ENCODE measurements around the gene DGKE. TPM values are rescaled to one million over a fixed set of nuclear protein-coding genes. Genes with fewer than 3 reads are reported as not detected.

DGKE gene
- total RNA-seq, 2 donors from 2014 or later = 21.3 to 39.4 TPM

DNA sequence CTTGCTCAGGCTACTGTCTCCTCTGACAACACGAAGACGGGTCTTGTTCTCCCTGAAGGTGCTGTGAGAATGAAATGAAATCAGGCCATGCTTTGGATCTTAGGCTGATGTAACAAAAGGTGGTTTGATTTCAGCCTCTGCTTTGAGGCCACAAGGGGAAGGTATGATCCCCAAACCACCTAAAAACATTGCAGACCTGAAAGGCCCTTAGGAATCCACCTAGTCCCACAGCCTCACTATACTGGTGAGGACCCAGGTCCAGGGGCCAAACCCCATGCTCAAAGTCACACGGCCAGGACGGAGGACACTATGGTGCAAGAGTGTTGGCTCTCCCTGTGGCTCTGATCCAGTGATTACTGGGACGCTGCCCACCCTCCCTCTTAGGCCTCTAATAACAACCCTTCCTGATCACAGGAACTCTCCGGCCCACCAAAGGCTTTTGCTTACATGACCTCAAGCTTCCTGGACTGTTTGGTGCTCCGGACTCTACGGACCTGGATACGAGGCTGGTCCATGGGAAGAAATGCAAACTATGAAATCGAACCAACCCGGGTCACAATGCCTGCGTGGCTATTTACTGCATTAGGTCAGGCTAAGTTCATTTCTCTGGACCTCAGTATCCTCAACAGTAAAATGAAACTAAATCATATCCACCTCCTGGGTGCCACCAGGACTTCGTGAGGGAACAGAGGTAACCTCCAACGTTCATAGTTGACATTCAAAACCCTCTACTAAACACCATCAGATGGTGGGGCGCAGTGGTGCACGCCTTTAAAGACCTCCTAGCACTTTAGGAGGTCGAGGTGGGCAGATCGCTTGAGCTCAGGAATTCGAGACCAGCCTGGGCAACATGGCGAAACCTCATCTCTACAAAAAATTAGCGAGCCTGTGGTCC is 78.4 kb downstream of the DGKE start:
- DNase-seq (ENCODE audit: low spot score) (no peak), ATAC-seq (no peak)
- peaks cover 61 to 64% of the 10 kb centered on the region in 2 donors for H3K4me1 Mint-ChIP-seq (ENCODE audit: low read depth in 2 of 2)
- peak overlapping the region; percentile 95 for H3K4me3 Mint-ChIP-seq
- no peaks in the 10 kb centered on the region for H3K9me3 Mint-ChIP-seq
- peaks cover 23% of the 10 kb centered on the region for H3K36me3 Mint-ChIP-seq
- H3K27me3 Mint-ChIP-seq = no peaks in the 10 kb centered on the region
- peak overlapping the region; percentile 87 to 96 for H3K27ac Mint-ChIP-seq

GRCh38 chr17:56913000-56913311 is 79.0 kb downstream of the DGKE start:
- no peaks in the 10 kb centered on the region for H3K27me3 Mint-ChIP-seq
- DNase-seq (ENCODE audit: low spot score) (no peak), ATAC-seq (no peak)
- H3K9me3 Mint-ChIP-seq = peaks cover 4% of the 10 kb centered on the region
- H3K27ac Mint-ChIP-seq = peak overlapping the region; percentile 87 to 96
- peak overlapping the region; percentile 95 for H3K4me3 Mint-ChIP-seq
- H3K4me1 Mint-ChIP-seq (ENCODE audit: low read depth in 2 of 2) = peaks cover 58 to 59% of the 10 kb centered on the region in 2 donors
- H3K36me3 Mint-ChIP-seq = peaks cover 24% of the 10 kb centered on the region

- H3K9me3 Mint-ChIP-seq = peaks cover 4% of the 10 kb centered on the region
- H3K4me1 Mint-ChIP-seq (ENCODE audit: low read depth in 2 of 2) = peaks cover 53 to 55% of the 10 kb centered on the region in 2 donors
- peak; percentile 53 to 59 for ATAC-seq
- H3K27ac Mint-ChIP-seq = peak overlapping the region; percentile 87 to 96
- H3K27me3 Mint-ChIP-seq = no peaks in the 10 kb centered on the region
- peaks cover 21% of the 10 kb centered on the region for H3K36me3 Mint-ChIP-seq
- DNase-seq (ENCODE audit: low spot score) = no peak
- H3K4me3 Mint-ChIP-seq = peak overlapping the region; percentile 95
These were observed 79.5 kb downstream of the DGKE start for GRCh38 chr17:56913353-56913866.

DNA sequence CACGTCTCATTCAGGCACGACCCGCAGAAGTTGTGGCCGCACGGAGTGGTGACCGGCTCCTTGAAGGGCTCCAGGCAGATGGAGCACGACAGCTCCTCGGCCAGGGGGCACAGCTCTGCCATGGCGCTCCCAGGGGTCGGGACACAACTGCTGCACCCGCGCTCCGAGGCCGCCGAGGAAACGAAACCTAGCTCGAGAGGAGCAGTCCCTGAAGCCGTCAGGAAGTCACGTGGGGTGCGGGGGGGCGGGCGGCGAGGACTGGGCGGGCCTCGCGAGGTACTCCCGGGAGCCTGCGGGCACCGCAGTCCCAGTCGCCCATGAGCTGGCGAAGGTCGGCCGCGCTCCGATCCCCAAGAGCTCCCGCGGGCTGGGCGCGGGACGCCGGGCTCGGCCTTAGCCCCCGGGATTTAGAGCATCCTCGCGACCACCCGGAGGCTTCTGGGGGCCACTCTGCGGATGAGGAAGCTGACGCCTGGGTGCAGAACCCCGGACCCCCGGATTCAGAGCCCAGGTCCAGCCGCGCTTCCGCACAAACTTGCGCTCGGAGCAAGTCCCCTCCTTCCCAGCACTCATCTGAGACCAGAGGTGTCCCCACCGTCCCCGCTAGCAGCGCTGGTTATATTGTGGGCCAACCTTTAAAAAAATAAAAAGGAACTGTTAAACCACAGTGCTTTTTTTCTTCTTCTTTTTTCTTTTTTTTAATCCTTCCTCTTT is 80.1 kb downstream of the DGKE start, which contains the start of gene TRIM25:
Gene TRIM25, minus strand, starts transcription at position 183 of the 714 bp plus-strand sequence. Its CDS starts 61 bp downstream, at position 122.
- H3K4me1 Mint-ChIP-seq (ENCODE audit: low read depth in 2 of 2) = peaks cover 53 to 54% of the 10 kb centered on the region in 2 donors
- H3K36me3 Mint-ChIP-seq = peaks cover 20% of the 10 kb centered on the region
- no peaks in the 10 kb centered on the region for H3K27me3 Mint-ChIP-seq
- peaks cover 4% of the 10 kb centered on the region for H3K9me3 Mint-ChIP-seq
- peak; percentile 89 to 92 for ATAC-seq
- peak within 1 kb of the TSS; percentile 95 for H3K4me3 Mint-ChIP-seq
- H3K27ac Mint-ChIP-seq = peak within 1 kb of the TSS; percentile 87 to 96
- DNase-seq (ENCODE audit: low spot score) = peak; percentile 85

DNA sequence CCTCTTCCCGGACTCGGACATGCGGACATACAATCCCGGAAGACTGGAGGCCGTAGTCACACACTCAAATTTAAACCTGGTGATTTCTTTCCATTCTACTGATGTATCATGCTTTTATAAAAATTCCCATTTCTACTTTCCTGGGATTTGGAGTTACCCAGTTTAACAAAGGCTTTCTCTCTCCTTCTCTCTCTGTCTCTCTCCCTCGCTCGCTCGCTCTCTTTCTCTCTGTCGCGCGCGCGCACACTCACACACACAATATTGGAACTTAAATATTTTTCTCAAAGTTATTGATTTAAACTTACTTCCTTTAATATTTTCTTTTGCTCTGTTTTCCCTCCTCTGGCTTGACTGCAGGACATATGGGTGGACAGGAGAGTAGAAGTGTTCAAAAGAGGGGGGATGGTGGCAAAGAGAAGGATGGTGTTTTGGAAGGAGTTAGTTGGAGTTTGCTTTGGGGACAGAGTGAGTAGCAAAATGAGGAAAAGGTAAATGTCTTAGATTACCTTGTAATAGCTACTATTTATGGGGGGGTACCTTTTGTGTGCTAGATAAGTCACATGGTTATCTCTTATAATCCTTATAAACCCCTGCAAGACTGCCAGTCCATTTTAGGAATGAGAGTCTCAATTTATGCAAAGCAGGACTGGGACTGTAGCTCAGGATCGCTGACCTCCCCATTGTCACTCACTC is 80.8 kb downstream of the DGKE start:
- DNase-seq (ENCODE audit: low spot score) = no peak
- Mint-ChIP-seq H3K27ac (peak overlapping the region; percentile 87 to 96), H3K36me3 (peaks cover 23% of the 10 kb centered on the region), H3K9me3 (peaks cover 6% of the 10 kb centered on the region), H3K4me1 (ENCODE audit: low read depth in 2 of 2) (peaks cover 57% of the 10 kb centered on the region in 2 donors), H3K4me3 (peak overlapping the region; percentile 95), H3K27me3 (no peaks in the 10 kb centered on the region)
- no peak for ATAC-seq

- no peak overlapping the region for H3K4me3 Mint-ChIP-seq
- peak overlapping the region; percentile 87 to 96 for H3K27ac Mint-ChIP-seq
- H3K4me1 Mint-ChIP-seq (ENCODE audit: low read depth in 2 of 2) = peaks cover 38 to 41% of the 10 kb centered on the region in 2 donors
These were observed 83.8 kb downstream of the DGKE start for GRCh38 chr17:56917559-56918296.

GRCh38 chr17:56918916-56919315 is 85.0 kb downstream of the DGKE start:
- ATAC-seq = peak; percentile 60 to 77
- Mint-ChIP-seq H3K9me3 (peaks cover 8% of the 10 kb centered on the region), H3K4me1 (ENCODE audit: low read depth in 2 of 2) (peaks cover 35 to 41% of the 10 kb centered on the region in 2 donors), H3K27me3 (peaks cover 0 to 7% of the 10 kb centered on the region in 2 donors), H3K36me3 (peaks cover 26% of the 10 kb centered on the region), H3K4me3 (peak overlapping the region; percentile 72), H3K27ac (peak overlapping the region; percentile 84 to 90)
- no peak for DNase-seq (ENCODE audit: low spot score)

More at GRCh38 chr17:56917559-56918296, 83.8 kb downstream of the DGKE start:
- H3K9me3 Mint-ChIP-seq = peaks cover 8% of the 10 kb centered on the region
- ATAC-seq (no peak), DNase-seq (ENCODE audit: low spot score) (no peak)
- H3K27me3 Mint-ChIP-seq = peaks cover 0 to 7% of the 10 kb centered on the region in 2 donors
- peaks cover 26% of the 10 kb centered on the region for H3K36me3 Mint-ChIP-seq

Other genes with a start within 250 kb of the DGKE start
- gene NOG, start 240.5 kb upstream of the DGKE start, total RNA-seq = not detected
- 1 to 10 TPM; 1.9 to 4.7 TPM for gene C17orf67, start 231 bp upstream of the DGKE start, total RNA-seq
- gene TRIM25, start 79.9 kb downstream of the DGKE start, total RNA-seq = 100 to 1,000 TPM in 1 of 2 donors, 10 to 100 TPM in 1; 45.9 to 104 TPM
- 10 to 100 TPM; 18.5 to 18.9 TPM for gene COIL, start 126.9 kb downstream of the DGKE start, total RNA-seq
- 10 to 100 TPM; 13.2 to 21.7 TPM for gene SCPEP1, start 144.0 kb downstream of the DGKE start, total RNA-seq